PFSK-1 (cell line): ENCODE results near the gene CACNA2D2.

ENCODE experiments used
- FOXP2 ChIP-seq: optimal IDR thresholded peaks from 2 replicates; pipeline ENCODE3; 2011; ENCODE audit warnings: borderline replicate concordance, control low read depth, inconsistent platforms; ENCODE audit not compliant: insufficient read depth; ENCODE audit errors: extremely low read length, extremely low read depth
- POLR2AphosphoS5 ChIP-seq: IDR thresholded peaks from 2 replicates; pipeline ENCODE4 v1.6.1; 2012; ENCODE audit warnings: low read depth, mild to moderate bottlenecking, control low read depth, low read length, moderate library complexity
- SIN3A ChIP-seq: IDR thresholded peaks from 2 replicates; pipeline ENCODE4 v1.6.1; 2012; ENCODE audit warnings: mild to moderate bottlenecking, low read length, moderate library complexity, borderline replicate concordance; ENCODE audit not compliant: insufficient read depth
- TAF1 ChIP-seq: IDR thresholded peaks from 2 replicates; pipeline ENCODE4 v1.6.1; 2012; ENCODE audit warnings: low read length, control low read depth, borderline replicate concordance; ENCODE audit not compliant: insufficient read depth
- TF ChIP-seq, protein P1 (sequence below), 2 experiments: IDR thresholded peaks; 2 replicates each; pipeline versions ENCODE4 v1.6.1 to v1.8.0; 2011 to 2012; ENCODE audit warnings: low read depth in 2 of 2, low read length in 2 of 2, control low read depth in 1 of 2, inconsistent platforms in 1 of 2, mild to moderate bottlenecking in 1 of 2, moderate library complexity in 1 of 2; ENCODE audit not compliant: insufficient read depth in 1 of 2

The CACNA2D2 gene

DNA sequence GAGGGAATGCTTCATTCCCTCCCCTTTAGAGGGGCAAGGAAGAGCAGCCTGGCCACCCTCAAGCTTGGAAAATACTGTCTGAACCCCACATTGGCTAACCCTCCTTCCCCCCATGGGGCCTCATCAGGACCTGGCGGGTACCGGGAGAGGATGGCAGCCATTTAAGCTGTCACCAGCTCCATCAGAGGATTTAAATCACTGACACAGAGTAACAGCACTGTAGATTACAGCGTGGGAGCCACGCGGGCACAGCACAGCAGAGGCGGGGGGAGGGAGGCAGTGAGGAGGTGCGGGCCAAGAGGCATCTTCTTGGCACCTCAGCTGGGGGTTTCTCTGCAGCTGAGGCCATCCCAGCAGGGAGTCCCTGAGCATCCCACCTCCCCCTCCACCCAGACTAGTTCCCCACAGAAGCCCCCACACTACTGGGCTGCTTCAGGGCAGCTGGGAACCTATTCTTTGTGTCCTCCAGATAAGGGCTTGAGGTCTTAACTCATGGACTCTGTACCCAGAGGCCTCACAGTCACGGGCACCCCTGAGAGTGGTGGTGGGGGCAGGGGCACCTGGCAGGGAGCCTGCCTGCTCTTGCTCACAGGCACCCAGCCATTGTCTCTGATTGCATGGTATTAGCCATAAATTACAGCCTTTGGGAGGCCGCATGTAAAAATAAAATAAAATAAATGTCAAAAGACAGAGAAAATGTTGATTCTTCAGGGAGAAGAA lies 21.9 kb upstream of the CACNA2D2 start:
- TF ChIP-seq POLR2AphosphoS5 = no peak
- no peak for TF ChIP-seq SIN3A
- no peak for TF ChIP-seq TAF1
- no peak for TF ChIP-seq FOXP2
- TF ChIP-seq, protein P1, sequence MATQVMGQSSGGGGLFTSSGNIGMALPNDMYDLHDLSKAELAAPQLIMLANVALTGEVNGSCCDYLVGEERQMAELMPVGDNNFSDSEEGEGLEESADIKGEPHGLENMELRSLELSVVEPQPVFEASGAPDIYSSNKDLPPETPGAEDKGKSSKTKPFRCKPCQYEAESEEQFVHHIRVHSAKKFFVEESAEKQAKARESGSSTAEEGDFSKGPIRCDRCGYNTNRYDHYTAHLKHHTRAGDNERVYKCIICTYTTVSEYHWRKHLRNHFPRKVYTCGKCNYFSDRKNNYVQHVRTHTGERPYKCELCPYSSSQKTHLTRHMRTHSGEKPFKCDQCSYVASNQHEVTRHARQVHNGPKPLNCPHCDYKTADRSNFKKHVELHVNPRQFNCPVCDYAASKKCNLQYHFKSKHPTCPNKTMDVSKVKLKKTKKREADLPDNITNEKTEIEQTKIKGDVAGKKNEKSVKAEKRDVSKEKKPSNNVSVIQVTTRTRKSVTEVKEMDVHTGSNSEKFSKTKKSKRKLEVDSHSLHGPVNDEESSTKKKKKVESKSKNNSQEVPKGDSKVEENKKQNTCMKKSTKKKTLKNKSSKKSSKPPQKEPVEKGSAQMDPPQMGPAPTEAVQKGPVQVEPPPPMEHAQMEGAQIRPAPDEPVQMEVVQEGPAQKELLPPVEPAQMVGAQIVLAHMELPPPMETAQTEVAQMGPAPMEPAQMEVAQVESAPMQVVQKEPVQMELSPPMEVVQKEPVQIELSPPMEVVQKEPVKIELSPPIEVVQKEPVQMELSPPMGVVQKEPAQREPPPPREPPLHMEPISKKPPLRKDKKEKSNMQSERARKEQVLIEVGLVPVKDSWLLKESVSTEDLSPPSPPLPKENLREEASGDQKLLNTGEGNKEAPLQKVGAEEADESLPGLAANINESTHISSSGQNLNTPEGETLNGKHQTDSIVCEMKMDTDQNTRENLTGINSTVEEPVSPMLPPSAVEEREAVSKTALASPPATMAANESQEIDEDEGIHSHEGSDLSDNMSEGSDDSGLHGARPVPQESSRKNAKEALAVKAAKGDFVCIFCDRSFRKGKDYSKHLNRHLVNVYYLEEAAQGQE (IDR thresholded peaks at IDR 0.05; ENCODE audit: insufficient read depth in 1 of 2, low read depth in 2 of 2, low read length in 2 of 2) = no peak

DNA sequence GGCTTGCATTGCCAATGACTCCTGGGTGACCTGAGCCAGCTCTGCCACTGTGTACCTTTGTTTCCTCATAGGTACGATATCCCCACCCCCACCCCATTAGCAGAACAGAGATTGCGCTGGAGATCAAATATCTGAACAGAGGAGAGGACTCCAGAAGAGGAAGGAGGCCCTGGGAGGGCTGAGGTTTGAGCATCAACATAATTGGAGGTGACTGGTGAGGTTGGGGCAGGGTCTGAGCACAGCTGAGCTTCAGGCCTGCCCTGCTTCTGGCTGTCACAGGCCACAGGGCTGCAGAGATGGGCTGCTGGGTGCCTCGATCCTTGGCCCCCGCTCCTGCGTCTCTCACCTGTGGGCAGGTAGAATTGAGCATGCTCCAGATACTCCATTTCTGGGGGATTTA lies 21.3 kb upstream of the CACNA2D2 start:
- no peak for TF ChIP-seq FOXP2
- no peak for TF ChIP-seq SIN3A
- TF ChIP-seq POLR2AphosphoS5 = no peak
- no peak for TF ChIP-seq TAF1
- TF ChIP-seq, protein P1 (IDR thresholded peaks at IDR 0.05; ENCODE audit: insufficient read depth in 1 of 2, low read depth in 2 of 2, low read length in 2 of 2) = no peak

DNA sequence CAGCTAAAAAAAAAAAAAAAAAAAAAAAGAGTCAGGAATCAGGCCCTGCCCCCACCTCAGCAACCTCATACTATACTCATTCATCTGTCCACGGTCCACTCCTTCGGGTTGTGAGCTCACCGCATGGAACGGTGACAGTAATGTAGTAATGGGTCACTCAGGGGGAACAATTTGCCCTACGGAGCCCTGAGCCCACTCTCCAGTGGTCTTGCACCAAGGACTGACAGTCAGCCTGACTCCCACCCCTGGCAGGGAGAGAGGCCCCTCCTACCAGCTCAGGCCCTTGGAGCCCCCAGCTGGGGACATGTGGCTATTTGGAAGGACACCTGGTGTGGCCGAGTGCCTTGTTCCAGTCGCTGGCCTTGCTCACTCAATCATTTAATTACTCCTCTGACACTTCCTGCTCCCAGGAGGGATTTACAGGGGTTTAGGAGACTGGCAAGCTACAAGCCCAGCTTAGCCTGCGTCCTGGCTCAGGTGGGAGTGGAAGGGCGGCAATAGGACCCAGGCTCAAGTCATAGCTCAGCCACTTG lies 19.9 kb upstream of the CACNA2D2 start:
- TF ChIP-seq SIN3A (no peak), FOXP2 (no peak), POLR2AphosphoS5 (no peak), TAF1 (no peak)
- TF ChIP-seq, protein P1 (IDR thresholded peaks at IDR 0.05; ENCODE audit: insufficient read depth in 1 of 2, low read depth in 2 of 2, low read length in 2 of 2) = no peak

DNA sequence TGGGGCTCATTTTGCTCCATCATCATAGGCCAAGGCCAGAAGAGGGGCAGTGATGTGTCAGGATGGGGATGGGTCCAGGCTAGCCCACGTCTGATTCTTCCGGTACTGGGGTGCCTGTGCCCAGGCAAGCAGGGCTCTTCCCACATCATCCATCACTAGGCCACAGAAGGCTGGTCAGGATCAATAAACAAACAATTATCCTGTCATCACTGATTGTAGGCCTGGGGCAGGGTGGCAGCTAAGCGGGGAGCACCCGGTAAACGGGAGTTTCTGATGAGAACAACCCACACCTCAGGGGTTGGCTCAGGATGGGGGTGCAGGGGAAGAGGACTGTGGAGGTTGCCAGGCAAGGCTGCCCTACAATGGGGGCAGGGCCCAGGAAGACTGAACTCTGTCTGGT lies 18.1 kb upstream of the CACNA2D2 start:
- no peak for TF ChIP-seq SIN3A
- TF ChIP-seq, protein P1 (IDR thresholded peaks at IDR 0.05; ENCODE audit: insufficient read depth in 1 of 2, low read depth in 2 of 2, low read length in 2 of 2) = no peak
- TF ChIP-seq TAF1 = no peak
- no peak for TF ChIP-seq POLR2AphosphoS5
- no peak for TF ChIP-seq FOXP2
